GM21529 (cell line): ENCODE results near the gene NCS1.
"Not testable (repeated sequence)": the region's sequence is repeated elsewhere in the genome, so short reads cannot be mapped to it uniquely, and the experiment has no call there.

Source experiments
- ATAC-seq: cut with Tn5 transposase; IDR thresholded peaks from one replicate; pipeline ENCODE4 v1.9.1; 2021; ENCODE audit not compliant: unreplicated experiment

The NCS1 gene

DNA sequence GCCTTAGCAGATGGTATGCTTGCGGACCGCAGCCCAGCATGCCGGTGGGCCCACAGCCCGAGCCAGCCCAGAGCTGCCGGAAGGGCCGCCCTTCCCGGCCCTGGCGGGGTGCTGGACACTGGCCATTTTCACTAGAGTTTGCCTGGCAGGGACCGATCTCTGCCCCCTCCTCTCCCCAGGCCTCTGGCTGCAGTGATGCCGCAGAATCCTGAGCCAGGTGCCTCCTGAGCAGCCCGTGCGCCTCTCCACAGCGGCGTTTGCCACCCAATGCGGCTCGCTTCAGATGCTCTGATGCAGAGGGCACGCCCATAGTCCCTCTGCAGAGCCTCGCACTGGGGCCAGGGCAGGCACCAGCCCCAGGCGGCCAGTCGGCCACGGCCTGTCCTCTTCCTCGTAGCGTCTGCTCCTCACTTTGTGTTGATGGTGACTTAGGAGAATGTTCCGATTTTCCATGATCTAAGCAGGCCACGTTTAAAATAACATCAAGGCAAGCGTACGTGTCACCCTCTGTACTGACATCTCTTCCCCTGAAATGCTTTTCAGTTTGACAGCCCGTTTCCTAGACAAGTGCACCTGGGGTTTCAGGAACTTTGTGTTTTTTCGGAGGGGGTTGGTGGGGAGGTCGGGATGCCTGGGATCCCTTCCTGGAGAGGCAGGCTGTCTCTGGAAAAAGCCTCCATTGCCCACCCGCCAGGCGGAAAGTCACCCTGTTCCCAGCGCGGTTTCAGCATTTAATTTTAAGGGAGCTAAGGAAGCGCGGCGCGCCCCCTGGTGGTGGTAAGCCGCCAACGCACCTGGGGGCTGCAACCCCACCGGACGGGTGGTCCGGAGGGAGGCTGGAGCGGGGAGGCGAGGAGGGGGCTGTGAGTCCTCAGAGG lies 63.6 kb downstream of the NCS1 start:
- no peak for ATAC-seq

DNA sequence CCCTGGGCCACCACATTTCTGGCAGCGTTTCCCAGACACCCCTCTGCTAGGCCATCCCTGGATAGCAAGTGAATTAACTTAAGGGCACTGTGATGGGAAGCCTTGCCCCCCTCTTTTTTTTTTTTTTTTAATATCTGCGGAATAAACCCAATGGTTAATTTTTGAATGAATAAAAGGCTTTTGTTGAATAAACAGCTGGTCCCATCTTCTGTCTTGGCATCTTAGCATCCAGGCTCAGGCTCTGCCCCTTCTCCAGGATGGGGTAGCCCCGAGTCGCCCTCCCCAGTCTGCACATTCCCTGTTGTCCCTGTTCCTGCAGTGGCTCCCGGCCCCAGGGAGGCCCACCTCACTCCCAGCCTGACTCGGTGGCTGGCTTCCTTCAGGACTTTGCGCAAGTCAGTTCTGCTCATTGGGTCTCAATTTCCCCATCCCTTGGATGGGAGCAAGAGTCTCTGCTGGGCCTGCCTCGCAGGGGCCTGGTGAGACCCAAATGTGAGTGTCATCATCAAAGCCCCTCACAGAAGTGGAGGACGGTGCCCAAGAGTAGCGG lies 64.3 kb downstream of the NCS1 start:
- ATAC-seq = no peak

DNA sequence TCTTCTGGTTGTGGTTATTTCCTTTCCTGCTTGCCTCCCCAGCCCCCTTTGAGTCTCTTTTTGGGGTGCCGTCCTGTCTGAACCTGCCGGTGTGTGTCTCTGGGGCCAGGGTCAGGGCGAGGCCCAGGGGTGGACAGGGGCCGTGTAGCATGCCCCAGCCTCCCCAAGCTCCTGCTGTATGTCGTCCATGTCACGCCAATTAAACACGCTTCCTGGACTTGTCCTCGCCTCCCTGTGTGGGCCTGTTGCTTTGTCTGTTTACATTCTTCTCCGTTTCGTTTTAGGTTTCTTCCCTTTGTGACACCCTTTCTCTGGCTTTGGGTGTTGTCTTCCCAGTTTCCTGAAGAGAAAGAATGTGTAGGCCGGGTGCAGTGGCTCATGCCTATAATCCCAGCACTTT lies 64.9 kb downstream of the NCS1 start:
- ATAC-seq = no peak

DNA sequence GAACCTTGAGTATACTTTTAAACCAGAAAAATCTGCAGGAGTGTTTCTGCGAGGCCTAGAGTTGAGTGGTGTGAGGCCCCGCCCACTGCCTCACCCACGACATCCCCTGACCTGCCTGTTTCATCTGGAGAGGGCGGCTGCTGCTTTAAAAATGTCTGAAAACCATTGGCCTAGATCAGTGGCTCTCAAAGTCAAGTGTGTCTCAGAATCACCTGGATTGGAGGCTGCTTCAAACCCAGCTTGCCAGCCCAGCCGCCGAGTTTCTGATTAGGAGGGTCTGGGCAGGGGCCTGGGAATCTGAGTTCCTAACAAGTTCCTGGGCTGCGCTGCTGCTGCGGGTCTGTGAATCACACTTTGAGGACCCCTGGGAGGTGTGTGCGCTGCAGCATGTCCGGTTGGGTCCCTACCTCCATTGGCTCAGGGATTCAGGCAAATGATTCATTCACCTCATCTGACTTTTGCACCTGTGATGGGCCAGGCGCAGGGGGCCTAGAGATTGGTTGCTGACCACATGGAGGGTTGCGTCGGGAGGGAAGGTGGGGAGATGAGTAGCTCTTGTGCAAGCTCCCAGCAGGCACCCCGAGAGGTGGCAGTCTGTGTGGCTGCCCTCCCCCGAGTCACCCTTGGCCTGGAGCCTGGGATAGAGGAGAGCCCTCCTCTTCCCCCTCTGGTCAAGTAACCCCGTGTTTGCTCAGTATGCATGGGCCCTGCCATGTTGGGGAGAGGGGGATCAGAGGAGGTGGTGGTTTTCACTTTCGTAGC lies 65.7 kb downstream of the NCS1 start:
- no peak for ATAC-seq

DNA sequence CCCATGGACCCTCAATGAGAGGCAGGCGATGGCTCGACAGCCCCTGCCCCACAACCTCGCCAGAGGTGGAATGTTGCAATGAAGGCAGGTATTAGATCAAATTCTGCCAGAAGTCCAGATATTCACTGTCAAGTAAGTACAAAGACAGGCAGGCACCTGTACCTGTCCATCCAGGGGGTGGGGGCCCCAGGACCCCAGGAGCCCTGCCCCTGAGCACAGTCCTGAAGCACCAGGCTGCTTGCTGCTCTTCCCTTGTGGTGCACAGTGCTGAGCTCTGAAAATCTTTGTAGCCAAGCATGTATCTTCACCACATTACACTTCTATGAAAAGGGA lies 67.1 kb downstream of the NCS1 start:
- ATAC-seq = peak; percentile 4

DNA sequence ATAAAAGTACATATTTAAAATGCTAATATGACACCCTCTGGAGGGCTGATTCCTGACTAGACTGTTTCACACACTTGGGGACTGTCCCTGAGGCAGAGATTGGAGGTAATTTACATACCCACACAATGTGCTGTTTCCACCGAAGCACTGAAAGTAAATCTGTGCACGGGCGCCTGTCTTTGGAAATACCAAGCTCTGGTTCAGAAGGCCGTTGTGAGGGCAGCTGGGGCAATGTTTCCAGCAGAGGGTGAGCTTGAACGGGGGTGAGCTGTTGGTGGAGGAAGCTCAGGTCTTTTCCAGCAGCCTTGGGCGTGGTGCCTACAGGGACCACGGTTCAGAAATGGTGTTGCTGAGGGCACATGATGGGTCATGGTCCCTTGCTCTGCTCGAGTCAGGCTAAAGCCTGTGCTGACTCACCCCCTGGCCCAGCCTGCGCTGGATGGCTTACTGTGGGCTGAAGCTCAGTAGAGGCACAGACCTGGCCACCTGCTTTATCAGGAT lies 67.6 kb downstream of the NCS1 start:
- ATAC-seq = peak; percentile 70

DNA sequence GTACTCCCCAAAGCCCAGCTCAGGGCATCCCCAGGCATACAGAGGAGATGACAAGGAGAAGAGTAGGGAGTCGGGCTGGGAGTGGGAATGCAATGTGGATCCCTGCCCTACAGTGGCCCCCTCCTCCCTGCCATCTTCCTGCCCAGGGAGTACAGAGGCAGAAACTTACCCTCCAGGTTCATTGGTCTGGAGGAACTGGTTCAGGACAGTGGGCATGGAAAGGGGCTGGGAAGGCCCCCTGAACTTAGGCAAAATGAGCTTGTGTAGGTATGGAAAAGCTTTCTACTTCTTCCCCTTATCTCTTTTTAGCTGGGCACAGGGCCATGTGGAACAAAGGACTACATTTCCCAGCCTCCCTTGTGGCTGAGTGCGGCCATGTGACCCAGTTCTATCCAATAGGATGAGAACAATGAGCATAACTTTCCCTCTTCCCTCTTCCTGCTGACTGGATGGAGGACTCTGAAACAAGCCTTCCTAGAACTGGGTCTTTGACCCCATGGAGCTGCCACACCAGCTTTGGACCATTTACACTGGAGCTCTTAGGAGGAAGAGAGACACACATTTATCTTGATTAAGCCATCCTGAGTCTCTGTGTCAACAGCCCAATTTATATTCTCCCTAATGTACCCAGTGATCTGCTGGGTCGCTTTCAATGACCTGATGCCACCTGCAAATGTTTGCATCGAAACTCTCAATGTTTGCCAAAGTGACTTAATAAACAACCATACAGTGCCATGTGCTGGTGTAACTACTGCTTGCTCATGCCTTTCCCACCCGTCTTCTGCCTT lies 68.4 kb downstream of the NCS1 start:
- ATAC-seq = peak; percentile 46

DNA sequence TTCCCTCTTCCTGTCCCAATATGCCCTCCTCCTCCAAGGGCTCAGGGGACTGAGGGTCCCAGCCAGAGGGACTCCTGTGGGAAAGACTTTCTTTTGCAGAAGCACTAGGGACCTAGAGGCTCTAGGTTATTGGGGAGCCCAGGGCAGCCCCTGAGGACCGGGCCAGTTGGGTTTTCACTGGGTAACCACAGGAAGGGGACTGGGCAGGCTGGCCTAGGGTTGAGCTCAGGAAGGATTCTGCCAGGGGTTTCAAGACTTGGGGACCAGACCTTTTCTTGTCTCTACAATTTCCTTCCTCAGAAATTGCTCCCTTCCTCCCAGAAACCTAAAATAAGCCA lies 69.0 kb downstream of the NCS1 start:
- ATAC-seq = no peak

DNA sequence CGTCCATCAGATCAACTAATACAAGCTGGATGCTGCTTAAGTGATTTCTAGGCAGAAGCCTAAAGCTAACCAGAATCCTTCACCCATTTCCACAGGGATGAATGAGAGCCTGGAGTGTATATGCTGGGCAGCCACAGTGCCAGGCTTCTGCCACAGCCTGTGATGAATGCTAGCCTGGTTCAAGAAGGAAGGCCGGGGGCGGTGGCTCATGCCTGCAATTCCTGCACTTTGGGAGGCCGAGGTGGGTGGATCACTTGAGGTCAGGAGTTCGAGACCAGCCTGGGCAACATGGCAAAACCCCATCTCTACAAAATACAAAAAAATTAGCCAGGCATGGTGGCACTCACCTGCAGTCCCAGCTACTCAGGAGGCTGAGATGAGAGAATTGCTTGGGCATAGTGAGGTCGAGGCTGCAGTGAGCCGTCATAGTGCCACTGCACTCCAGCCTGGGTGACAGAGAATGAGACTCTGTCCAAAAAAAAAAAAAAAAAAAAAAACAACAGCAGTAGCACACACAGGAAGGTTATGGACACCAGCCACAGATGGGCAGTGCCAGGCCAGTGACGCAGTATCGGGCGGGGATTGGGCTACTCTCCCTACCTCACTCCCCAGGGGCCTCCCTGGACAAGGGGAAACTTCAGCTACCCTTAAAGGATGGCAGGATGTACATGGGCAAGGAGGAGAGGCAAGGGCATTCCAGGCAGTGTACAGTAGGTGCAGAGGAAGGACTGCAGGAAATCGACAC lies 70.2 kb downstream of the NCS1 start:
- ATAC-seq = no peak

DNA sequence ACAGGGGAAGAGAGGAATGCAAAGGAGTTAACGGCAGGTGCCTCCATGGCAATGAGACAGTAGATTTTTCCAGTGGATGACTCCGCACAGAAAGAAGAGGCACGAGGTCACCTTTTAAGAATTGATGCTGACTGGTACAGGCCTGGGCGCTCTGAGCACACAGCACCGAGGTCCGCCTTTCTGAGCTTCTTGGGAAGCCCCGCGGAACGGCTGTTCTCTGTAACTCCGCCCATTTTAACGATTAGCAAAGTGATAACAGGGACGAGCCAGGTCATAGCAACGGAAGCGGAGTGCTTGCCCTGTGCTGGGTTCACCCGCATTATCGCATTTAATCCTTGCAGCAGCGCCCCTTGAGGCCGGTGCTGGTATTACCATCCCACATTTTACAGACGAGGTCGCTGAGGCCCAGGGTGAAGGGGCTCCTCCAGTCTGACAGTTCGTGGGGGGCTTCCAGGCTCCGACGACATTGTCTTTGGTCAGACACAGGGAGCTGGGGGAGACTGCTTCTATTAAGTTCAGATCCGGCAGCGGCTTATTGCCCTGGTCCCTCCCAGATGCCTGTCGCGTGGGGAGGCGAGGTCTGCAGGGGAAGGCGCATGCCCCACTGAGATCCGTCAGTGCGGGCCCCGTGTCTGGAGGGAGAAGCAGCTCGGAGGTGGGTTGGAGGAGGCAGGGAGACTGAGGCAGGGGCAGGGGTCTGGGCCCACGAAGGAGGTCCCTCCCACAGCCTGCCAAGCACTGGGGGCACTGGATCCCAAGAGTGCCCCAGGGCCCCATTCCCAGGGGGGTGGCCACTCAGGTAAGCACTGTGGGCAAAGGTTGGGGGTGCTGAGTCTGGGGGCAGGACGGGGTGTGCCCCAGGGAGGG lies 71.0 kb downstream of the NCS1 start:
- no peak for ATAC-seq

DNA sequence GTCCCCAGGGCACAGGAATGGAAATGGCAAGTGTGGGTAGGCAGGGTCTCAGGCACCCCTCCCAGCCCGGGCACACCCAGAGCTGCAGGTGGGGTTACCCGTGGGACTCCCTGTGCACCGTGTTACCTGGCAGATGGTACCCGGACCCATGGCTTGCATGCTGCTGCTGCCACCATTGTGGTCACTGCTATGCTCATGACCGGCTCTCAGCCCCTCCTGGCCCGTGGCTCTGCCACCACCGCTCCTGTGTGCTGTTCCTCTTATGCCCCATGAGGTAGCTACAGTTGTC lies 71.6 kb downstream of the NCS1 start:
- no peak for ATAC-seq

DNA sequence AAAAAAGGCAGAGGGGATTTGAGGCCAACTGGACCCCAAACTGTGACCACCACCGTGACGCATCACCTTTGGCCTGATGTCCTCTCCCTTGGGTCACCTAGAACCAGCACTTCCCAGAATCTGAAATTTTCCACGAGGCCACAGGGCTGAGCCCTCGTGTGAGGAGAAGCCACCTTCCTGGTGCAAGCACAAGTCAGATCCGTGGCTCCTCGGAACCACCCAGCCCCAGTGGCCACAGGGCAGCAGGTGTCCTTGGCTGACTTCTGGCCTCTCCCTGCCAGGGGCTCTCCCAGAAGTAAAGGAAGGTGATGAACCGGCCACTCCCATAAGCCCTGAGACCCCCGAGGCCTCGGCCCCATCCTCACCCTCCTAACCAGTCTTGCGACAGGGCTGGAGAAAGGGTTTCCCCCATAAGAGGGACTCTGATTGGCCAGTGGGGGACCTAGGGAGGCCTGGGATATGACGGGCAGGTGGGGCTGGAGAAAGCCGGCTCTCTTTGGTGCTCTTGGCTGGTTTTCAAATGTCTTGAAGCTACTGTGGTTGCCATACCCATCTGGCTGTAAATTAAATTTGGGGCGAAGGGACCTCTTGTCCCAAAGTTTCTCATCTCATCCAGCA lies 72.5 kb downstream of the NCS1 start:
- no peak for ATAC-seq

DNA sequence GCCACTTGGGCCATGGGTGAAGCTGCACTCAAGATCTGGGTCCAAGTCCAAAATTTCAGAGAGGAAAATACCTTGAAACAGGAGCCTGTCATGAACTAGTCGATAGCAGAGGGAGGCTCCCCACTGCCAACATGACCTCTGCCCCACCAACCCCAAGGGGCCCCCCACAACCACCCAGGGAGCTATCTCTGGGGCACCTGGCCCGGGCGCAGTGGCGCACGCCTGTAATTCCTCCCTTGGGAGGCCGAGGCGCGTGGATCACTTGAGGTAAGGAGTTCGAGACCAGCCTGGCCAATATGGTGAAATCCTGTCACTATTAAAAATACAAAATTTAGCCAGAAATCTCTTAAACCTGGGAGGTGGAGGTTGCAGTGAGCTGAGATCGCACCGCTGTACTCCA lies 73.3 kb downstream of the NCS1 start:
- ATAC-seq = no peak

DNA sequence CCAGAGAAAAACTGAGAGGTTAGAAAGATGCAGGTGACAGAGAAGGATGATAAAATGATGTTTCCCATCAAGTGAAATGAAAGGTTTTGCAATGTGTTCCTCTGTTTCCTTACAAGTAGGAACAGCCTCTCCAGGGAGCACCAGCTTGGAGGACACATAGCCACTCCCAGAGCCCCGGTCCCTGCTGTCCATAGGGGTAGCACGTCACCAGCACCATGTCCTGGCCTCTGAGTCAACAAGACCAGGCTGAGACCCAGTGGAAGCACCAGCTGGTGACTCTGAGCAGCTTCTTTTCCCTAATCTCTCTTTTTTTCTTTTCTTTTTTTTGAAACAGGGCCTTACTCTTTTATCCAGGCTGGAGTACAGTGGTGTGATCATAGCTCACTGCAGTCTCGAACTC lies 73.9 kb downstream of the NCS1 start:
- no peak for ATAC-seq

DNA sequence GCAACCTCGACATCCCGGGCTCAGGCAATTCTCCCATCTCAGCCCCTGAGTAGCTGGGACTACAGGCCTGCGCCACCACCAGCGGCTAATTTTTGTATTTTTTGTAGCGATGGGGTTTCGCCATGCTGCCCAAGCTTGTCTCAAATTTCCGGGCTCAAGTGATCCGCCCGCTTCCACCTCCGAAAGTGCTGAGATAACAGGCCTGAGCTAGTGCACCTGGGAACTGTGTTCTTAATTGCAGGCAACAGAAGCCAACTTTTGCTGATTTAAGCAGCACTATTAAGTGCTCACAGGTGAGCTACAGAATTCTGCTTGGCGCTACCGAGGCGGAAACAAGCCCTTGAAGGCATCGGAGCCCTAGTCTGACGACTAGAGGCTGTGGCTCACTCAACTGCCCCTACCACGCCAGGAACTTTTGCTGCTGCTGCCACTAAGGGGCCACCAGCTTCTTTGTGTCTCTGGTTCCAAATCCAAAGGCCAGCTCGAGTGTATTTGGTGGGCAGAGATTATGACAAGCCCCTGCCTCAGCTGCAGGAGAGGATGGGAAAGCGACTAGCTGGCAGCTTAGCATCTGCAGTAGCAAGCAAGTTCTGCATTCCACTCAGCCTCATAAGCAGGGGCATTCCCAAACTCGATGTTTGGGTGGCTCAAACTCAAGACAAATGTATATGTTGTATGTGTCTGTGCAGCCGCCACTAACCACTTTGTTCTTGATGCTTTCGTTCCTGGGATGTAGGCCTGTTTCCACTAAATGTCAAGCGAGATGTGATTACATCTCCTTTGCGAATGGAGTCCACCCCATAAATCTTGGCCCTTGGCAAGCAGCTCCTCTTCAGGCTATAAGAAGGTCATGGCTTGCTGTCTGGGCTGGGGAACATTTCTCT lies 82.8 kb downstream of the NCS1 start:
- no peak for ATAC-seq

DNA sequence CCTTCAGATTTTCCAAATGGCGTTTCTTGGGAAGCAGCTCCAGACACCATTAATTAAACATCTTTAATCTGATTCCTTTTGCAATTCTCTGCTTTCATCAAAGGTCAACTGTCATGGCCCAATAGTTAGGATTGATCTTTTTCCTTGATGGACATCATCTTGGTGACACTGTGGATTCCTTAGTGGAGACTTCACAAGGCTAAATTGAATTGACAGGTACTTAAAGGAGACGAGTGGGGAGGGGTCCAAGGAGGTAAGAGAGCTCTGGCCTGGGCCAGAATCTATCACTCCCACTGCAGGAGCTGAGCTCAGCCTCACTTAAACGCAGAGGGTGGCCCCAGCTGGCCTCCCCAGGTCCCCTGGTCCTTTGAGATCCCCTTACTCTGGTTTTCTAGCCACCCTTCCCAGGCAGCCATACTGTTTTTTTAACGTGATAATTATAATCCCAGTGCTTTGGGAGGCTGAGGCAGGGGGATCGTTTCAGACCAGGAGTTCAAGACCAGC lies 83.5 kb downstream of the NCS1 start:
- ATAC-seq = no peak

DNA sequence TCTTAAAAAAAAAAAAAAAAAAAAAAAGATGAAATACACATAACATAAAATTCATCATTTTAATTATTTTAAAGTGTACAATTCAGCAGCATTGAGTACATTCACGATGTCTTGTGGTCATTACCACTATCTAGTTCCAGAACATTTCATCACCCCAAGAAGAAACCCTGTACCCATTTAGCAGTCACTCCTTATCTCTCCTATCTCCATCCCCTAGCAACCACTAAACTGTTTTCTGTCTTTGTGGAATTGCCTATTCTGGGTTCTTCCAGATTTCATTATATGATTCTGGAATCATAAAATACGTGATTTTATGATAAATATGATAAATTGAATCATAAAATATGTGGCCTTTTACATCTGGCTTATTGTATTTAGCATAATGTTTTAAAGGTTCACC lies 84.4 kb downstream of the NCS1 start:
- no peak for ATAC-seq

DNA sequence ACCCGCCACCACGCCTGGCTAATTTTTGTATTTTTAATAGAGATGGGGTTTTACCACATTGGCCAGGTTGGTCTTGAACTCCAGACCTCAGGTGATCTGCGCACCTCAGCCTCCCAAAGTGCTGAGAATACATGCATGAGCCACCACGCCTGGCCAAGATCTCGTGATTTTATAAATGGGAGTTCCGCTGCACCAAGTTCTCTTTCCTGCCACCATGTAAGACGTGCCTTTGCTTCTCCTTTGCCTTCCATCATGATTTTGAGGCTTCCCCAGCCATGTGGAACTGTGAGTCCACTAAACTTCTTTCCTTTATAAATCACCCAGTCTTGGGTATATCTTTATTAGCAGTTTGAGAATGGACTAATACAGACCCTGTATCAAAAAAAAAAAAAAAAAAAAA lies 85.9 kb downstream of the NCS1 start:
- not testable (repeated sequence) for ATAC-seq
